Measurements from ENCODE around the gene AFAP1. TPM values are rescaled to one million over a fixed set of nuclear protein-coding genes. Genes with fewer than 3 reads are reported as not detected.

The AFAP1 gene
- total RNA-seq, 2 donors from 2014 or later, result 29.7 to 43.9 TPM

DNA sequence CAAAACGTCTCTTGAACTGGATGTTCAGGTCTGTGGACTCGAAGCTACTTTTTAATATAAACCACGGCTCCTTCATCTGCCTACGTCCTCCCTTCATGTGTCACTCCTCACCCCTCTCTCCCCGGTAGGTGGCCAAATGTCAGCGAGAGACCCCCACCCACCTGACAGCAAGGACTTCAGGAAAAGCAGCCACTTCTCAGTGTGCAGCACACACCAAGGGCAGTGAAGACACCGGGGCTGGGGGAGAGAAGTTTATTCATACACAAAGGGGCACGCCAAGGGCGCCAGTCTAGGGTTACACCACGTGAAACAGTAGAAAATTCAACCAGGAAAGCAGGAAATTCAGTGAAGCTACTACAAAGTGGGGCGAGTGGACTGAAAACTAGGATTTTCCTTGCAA lies 181.2 kb downstream of the AFAP1 start:
- TF ChIP-seq CTCF (IDR thresholded peaks at IDR 0.05), result no peak
- H3K4me3 ChIP-seq, result no peak overlapping the region
- H3K9me3 ChIP-seq, result no peaks in the 10 kb centered on the region
- intact Hi-C loops (cut with DNase I), result no loop called here
- no peak for DNase-seq
- H3K36me3 ChIP-seq, result no peaks in the 10 kb centered on the region
- no peaks in the 10 kb centered on the region for H3K4me1 ChIP-seq
- H3K27me3 ChIP-seq, result no peaks in the 10 kb centered on the region
- no peak overlapping the region for H3K27ac ChIP-seq
- H3K9ac ChIP-seq (ENCODE audit: low read depth in 2 of 2, low read length in 2 of 2), result no peak overlapping the region

GRCh38 chr4:7757501-7758471 lies 181.9 kb downstream of the AFAP1 start:
- Histone ChIP-seq H3K9ac (ENCODE audit: low read depth in 2 of 2, low read length in 2 of 2) (no peak overlapping the region), H3K27me3 (no peaks in the 10 kb centered on the region), H3K4me1 (no peaks in the 10 kb centered on the region), H3K9me3 (no peaks in the 10 kb centered on the region), H3K4me3 (no peak overlapping the region), H3K36me3 (no peaks in the 10 kb centered on the region), H3K27ac (no peak overlapping the region)
- DNase-seq, result no peak
- TF ChIP-seq CTCF (IDR thresholded peaks at IDR 0.05), result no peak
- intact Hi-C loops (cut with DNase I), result no loop called here

- DNase-seq, result no peak
- no peaks in the 10 kb centered on the region for H3K9me3 ChIP-seq
- no peak overlapping the region for H3K9ac ChIP-seq (ENCODE audit: low read depth in 2 of 2, low read length in 2 of 2)
- no peak overlapping the region for H3K4me3 ChIP-seq
- TF ChIP-seq CTCF (IDR thresholded peaks at IDR 0.05), result no peak
- H3K36me3 ChIP-seq, result no peaks in the 10 kb centered on the region
- no peaks in the 10 kb centered on the region for H3K4me1 ChIP-seq
- no peaks in the 10 kb centered on the region for H3K27me3 ChIP-seq
- intact Hi-C loops (cut with DNase I), result no loop called here
- H3K27ac ChIP-seq, result no peak overlapping the region
Observed at GRCh38 chr4:7756561-7757355, 182.9 kb downstream of the AFAP1 start.

GRCh38 chr4:7756071-7756470 lies 183.6 kb downstream of the AFAP1 start:
- no peak for DNase-seq
- TF ChIP-seq CTCF (IDR thresholded peaks at IDR 0.05), result no peak
- Histone ChIP-seq H3K4me1 (no peaks in the 10 kb centered on the region), H3K9me3 (no peaks in the 10 kb centered on the region), H3K27me3 (no peaks in the 10 kb centered on the region), H3K36me3 (no peaks in the 10 kb centered on the region), H3K4me3 (no peak overlapping the region), H3K9ac (ENCODE audit: low read depth in 2 of 2, low read length in 2 of 2) (no peak overlapping the region), H3K27ac (no peak overlapping the region)
- intact Hi-C loops (cut with DNase I), result no loop called here

- Histone ChIP-seq H3K27ac (no peak overlapping the region), H3K9ac (ENCODE audit: low read depth in 2 of 2, low read length in 2 of 2) (no peak overlapping the region), H3K27me3 (no peaks in the 10 kb centered on the region), H3K36me3 (no peaks in the 10 kb centered on the region), H3K4me3 (no peak overlapping the region), H3K9me3 (no peaks in the 10 kb centered on the region), H3K4me1 (no peaks in the 10 kb centered on the region)
- no peak for DNase-seq
- TF ChIP-seq CTCF (IDR thresholded peaks at IDR 0.05), result no peak
- intact Hi-C loops (cut with DNase I), result no loop called here
Observed at GRCh38 chr4:7755561-7755960, 184.1 kb downstream of the AFAP1 start.

Measured in colonic mucosa (tissue), 4 donors.